ENCODE measurements around the gene TTLL12.
"Not testable (repeated sequence)": the region's sequence is repeated elsewhere in the genome, so short reads cannot be mapped to it uniquely, and the experiment has no call there.

The TTLL12 gene

DNA sequence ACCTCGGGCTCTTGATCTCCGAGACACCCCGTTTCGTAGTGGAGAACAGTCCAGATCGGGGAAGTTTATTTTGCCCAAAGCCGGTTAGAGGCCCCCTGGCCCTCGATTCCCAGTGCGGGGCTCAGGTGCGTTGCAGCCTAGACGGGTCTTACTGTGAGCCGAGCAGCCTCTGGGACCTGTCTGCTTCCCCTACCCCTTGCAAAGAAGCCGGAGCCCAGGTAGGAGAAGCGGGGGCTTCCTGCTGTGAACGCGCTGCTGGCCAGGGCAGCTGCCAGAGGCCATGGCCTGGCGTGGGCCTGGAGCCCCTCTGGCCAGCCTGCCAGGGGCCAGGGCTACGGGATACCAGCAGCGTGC is 35.0 kb downstream of the TTLL12 start:
- DNase-seq: no peak

DNA sequence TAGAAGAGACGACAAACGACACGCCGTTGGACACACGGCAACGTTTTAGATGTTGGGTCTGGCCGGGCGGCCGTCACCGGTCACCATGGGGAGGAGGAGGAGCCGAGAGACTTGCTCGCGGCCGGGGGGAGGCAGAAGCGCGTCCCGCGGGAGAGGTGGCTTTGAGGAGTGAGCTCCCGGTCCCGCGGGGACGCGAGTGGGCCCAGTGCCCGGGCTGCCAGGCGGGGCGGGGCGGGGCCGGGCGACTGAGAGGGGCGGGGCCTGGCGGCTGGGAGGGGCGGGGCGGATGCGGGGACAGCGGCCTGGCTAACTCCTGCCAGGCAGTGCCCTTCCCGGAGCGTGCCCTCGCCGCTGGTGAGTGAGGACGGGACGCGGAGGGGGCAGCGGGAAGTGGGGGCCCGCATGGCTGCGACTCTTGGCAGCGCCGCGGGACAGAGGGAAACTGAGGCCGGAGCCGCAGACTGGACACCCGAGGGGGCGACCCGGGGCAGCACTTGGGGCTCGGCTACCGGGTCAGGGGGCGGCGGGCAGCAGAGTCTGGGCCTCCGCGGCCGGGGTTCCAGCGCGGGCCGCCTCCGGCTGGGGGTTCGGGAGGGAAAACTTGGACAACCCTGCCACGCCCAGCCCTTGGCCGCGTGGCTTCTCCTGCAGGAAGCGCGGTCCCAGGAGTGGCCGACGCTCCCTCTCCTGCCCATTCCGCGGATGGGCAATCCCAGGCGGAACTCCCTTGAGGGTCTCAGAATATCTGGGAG is 35.5 kb downstream of the TTLL12 start, which contains the start of gene TSPO:
Gene TSPO, plus strand, starts transcription at position 309 of the 752 bp plus-strand sequence. CDS start 7,680 bp downstream, outside the sequence.
- peak; percentile 51 for DNase-seq

DNA sequence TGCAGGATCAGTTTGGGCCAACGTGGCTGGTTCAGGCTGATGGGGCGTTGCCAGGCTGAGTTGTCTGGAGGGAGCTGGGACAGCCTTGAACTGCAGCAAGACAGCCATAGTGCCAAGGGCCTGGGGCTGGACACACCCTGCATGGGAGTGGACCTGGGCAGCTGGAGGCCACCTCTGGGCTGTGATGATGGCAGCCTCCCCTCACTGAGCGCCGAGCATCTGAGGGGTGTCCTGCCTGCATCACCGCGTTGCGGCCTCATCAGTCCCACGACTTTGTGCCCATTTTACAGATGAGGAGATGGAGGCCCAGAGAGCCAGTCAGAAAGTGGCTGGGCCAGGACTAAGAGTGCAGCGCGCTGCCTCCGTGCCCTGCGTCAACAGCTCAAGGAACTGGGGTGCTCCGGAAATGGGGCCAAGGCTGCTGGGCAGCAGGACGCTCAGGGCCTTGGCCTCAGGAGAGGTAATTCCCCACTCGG is 36.2 kb downstream of the TTLL12 start:
- no peak for DNase-seq

DNA sequence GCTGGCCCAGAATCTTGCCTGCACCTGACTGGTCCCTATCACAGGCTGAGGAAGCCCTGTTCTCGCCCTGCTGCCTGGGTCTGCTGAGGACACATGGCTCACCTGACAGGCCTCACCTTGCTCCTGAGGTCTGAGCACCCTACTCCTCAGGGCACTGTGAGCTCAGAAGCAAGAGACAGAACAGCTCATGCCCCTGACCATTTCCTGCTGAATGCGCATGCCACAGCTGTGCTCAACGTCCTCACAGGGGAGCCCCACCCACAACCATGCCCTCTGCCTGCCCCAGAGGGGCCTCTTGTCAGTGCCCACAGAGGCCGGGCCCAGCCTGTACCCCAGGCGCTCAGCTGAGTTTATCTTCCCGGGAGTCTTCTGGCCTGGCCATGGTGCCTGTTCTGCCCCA is 38.4 kb downstream of the TTLL12 start:
- no peak for DNase-seq

DNA sequence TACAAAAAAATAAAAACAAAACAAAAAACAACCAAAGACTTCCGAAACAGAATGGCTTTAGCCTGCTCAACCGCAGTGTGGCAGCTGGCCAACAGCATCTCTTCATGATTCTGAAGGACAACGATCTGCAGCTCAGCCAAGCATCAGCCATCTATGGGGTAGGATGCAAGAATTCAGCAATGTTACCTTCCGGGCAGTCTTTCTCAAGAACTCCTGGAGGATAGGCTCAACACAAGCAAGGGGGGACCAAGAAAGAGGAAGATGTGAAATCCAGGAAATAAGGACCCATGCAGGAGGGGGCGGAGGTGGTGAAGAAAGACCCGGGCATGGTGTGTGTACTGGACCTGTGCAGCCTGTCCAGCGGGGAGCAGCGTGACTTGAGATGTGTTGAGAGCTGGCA is 39.1 kb downstream of the TTLL12 start:
- no peak for DNase-seq

DNA sequence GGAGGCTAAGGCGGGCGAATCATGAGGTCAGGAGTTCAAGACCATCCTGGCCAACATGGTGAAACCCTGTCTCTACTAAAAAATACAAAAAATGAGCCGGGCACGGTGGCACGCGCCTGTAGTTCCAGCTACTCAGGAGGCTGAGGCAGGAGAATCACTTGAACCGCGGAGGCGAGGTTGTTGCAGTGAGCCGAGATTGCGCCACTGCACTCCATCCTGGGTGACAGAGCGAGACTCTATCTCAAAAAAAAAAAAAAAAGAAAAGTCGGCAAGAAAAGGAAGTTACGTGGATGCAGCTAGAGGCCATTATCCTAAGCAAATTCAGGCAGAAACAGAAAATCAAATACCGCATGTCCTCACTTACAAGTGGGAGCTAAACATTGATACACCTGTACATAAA is 40.6 kb downstream of the TTLL12 start:
- not testable (repeated sequence) for DNase-seq

DNA sequence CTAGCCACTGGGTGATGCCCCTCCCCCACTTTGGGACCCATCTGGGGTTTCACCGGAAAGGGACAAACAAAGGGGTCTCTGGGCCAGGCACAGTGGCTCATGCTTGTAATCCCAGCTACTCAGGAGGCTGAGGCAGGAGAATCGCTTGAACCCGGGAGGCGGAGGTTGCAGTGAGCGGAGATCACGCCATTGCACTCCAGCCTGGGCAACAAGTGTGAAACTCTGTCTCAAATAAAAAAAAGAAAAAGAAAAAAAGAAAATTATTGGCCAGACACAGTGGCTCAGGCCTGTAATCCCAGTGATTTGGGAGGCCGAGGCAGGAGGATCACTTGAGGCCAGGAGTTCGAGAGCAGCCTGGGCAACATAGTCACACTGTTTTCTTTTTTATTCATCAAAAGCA is 41.6 kb downstream of the TTLL12 start:
- DNase-seq: not testable (repeated sequence)

DNA sequence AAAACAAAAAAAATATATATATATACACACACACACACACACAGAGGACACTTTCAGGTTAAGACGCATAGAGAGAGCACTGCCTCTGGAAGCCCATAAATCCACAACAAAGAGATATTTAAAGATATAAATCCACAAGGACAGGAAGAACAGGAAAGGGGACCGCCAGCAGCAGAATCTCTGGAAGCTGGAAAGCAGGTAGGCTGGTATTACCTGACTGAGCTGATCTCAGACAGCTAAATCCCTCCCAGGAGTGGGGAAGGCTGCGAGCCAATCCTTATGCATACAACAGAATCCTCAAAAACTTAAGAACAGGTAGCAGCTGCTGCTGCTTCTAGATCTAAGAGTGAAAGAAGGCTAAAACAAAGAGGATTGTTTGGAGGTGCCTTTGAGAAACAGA is 42.0 kb downstream of the TTLL12 start:
- no peak for DNase-seq

DNA sequence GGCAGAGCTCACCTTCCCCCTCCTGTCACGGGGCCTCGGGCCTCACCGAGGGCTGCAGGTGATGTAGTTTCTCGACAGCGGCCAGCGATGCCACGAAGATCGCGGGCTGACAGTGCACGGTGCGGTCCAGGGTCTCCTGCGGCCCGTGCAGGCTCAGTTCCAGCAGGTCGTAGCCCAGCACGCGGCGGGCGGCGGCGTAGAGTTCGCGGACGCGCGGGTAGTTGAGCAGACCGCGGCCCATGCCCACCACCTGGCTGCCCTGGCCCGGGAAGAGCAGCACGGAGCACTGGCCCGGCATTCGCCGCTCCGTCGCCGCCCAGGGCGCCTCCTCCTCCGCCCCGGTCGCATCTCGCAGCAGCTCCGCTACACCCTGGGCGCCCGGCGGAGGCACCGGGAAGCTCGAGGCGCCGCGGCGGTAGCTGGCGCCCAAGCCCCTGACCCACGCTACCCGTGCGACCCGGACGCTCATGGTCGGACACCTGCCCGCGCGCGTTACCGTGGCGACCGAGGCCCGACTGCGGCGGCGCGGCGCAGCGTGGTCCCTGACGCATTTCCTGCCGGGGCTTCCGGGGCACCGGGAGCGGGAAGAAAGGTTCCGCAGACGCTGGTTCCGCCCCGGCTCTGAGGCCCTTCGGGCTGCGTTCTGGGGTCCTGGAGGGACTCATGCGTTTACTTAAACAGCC is 43.9 kb downstream of the TTLL12 start, which contains the start of gene MCAT:
Gene MCAT, minus strand, starts transcription at position 519 of the 683 bp plus-strand sequence. Its CDS starts 50 bp downstream, at position 469.
- DNase-seq: peak; percentile 75

DNA sequence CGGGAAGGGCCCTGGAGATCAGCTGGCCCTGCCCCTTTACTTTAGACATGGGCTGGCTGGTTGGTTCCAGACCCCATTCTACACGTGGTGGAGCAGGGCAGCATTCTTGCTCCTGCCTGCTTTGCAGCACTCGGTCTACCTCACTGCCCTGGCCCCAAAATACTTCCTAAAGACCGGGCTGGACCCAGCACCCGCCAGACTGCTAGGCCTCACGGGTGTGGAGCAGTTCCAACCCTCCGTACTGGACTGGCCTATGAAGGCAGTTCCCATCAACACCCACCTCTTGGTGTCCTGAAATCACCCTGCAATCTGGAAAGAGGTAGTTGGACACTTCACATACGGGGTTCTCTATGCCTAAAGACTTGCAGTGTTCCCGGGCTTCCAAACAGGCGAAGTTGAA is 50.1 kb downstream of the TTLL12 start:
- no peak for DNase-seq

DNA sequence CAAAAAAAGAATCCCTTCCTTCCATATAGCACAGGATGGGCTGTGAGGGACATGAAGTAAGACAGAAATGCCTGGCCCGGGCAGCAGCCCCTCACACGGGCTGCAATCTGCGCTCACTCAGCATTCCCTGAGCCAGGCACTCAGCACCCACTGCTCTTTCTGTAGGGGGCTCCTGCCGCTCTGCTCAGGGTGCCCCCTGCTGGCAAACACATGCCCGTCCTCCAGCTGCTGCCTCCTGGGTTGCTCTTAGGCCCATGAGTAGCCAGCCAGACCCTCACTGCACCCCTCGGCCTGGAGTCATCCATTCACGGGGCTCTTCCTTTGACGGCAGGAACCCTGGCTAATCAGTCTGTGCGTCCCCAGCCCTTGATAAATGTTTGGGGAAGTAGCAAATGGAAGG is 50.7 kb downstream of the TTLL12 start:
- DNase-seq: no peak

DNA sequence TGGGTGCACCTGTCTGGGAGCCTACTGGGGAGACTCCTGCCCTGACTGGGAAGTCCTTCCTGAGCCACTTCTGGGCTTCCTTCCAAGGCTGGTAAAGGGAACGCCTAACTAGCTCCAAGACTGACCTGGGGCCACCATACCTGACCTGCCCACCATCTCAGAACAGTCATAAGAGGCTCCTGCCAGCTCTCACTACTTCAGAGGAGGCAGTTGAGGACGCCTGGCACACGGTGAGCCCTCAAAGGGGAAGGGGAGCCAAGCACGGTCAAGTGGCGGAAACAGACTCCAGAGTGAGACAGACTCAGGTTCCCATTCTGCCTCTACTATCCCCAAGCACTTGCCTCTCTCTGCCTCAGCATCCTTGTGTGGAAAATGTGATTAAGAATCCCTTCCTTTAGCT is 51.4 kb downstream of the TTLL12 start:
- no peak for DNase-seq

DNA sequence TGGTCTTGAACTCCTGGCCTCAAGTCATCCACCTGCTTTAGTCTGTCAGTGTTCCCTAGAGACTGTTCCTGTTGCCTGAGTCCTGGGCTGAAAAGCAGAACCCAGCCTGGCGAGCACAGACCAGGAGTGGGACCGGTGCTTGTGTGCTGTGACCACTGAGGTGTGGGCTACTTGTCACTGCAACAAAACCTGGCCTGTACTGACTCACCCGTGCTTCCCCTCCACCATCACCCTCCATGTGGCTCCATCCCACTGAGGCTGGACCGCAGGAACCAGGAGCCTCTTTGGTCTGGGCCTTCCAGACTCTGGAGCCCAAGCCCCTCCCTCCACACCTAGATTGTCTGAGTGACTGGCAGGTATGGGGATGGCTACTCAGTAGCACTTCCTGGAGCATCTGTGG is 52.4 kb downstream of the TTLL12 start:
- DNase-seq: no peak

DNA sequence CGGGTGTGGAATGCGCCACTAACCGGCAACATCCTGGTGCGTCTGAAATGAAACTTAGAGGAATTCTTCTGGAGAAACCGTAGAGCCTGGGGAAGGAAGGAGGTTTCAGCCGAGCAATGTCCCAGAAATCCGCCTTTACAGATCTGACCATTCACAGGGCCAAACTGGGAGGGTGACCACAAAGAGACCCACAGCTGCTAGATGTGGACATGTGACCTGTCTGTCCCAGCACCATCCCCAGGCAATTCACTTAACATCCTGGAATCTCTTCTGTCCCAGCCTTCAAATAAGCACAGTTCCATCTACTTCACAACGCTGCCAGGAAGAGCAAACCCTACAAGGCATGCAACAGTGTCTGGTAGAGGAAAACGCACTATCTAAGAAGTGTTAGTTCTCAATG is 53.5 kb downstream of the TTLL12 start:
- DNase-seq: no peak

DNA sequence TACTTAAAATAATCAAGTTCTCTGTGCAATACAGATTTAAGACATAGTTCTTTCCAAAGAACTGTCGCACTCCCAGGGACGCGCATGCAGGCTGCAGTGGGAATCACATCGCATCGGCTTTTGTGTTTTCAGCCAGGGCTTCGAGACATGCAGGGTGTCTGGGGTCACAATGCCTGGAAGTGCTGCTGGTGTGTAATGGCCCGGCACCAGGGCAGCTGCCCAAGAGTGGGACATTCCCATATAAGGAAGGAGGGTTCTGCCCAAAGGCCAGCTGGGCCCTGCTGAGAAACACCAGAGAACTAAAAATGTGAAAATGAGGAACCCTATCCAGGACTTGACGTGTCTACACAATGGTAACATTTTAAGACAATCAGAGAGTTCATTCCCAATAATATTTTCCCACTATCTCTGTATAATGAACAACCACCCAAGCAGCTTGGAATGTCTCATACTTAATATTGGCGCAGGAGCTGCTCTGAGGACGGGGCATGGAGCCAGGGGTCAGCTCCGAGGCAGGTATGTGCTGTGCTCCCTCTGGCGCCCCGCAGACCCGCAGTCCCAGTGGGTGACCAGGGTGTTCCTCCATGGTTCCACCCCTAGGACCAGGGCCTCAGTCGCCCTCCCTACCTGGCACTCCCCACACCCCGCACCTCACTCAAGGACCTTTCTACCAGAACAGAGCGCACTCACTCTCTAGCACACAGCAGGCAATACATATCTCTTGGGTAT is 55.0 kb downstream of the TTLL12 start:
- DNase-seq: no peak

DNA sequence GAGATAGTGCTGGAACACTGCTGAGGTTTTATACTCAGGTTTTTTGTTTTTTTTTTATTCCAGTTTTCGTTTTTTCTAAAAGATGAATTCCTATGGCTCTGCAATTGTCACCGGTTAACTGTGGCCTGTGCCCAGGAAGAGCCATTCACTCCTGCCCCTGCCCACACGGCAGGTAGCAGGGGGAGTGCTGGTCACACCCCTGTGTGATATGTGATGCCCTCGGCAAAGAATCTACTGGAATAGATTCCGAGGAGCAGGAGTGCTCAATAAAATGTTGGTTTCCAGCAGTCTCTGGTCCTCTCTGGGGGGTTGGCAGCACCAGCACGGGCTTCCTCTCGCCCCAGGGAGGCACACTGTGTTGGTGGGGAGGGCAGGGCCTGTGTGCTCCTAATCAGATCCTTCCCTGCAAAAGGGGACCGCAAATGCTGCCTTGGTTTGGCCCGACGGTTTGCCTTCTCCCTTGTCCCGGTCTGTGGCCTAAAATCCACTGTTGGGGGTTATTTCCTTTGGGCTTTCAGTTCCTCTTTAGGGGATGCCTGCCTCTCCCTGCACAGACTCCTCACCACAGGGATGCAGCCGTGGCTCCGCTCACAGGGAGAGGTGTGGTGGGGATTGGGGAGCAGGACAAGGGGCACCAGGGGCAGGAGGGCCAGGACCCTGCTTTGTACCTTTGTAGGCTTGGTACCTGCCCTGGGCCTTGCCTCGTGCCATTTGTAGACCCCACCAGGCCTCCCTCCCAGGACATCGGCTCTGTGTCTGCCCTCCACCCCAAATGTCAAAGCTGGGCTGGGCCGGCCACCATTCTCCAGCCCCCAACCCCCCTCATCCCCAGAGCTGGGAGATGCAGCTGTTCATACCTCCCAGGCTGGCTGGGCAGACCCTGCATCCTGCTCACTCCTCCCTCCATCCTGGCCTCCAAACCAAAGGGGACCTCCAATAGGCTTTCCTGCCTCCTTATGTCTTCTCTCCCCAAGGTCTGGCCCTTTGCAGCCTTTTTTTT is 57.2 kb downstream of the TTLL12 start:
- no peak for DNase-seq

DNA sequence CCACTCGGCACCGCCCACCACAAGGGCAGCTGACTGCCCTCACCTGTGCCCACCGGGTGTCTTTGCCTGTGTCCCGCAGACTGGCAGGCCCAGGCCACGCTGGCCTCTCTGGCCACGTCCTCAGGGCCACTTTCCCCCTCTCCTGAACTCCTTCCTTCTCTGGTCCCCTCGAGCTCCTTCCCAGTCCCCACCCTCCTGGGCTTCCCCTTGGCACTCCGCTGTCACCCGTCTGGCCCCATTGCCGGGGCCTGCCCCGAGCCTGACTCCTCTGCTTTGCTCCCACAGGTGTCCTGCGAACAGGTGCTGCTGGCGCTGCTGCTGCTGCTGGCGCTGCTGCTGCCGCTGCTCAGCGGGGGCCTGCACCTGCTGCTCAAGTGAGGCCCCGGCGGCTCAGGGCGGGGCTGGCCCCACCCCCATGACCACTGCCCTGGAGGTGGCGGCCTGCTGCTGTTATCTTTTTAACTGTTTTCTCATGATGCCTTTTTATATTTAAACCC is 58.0 kb downstream of the TTLL12 start:
- DNase-seq: no peak

DNA sequence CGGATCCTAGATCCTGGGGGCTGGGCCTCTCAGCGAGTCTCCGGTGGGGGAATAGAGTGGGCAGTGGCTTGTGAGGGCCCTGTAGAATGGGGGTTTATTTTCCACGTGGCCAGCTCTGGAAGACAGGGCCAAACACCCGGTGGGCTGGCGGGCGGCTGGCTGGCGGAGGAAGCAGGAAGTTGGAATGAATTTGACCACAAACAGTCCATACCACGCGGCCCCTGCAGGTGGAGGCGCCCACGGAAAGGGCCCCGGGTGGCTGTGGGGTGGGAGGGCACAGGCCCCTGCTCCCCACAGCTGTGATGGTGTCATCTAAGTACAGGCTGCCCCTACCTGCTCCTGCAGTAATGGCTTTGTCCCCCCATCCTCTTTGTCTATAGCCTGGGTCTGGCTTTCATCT is 58.8 kb downstream of the TTLL12 start:
- DNase-seq: no peak

DNA sequence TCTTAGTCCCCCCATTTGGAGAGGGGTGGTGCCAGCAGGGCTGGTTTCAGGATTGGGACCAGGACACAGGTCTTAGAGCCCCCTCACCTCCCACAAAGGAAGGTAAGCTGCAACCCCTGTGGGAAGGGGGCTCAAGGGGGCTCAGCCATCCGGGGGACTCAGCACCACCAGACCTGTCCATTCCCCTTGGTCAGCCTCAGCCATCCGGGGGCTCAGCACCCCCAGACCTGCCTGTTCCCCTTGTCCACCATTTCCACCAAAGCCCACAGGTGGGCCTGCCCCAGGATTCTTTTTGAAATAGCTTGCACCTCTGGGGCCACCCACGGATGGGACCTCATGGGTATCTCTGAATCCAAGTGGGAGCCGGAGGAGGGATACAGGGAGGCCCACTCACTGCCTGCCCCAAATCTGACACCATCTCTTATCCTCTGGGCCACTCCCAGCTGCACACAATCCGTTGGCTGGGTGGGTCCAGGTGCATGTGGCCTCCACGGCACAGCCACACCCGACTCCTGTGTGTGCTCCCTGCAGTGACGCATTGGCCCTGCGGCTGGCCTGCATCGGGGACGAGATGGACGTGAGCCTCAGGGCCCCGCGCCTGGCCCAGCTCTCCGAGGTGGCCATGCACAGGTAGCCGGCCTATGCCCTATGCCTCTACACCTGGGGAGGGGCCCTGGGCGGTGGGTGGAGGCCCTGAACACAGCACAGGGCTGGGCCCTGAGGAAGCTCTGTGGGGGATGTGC is 59.6 kb downstream of the TTLL12 start:
- DNase-seq: no peak

DNA sequence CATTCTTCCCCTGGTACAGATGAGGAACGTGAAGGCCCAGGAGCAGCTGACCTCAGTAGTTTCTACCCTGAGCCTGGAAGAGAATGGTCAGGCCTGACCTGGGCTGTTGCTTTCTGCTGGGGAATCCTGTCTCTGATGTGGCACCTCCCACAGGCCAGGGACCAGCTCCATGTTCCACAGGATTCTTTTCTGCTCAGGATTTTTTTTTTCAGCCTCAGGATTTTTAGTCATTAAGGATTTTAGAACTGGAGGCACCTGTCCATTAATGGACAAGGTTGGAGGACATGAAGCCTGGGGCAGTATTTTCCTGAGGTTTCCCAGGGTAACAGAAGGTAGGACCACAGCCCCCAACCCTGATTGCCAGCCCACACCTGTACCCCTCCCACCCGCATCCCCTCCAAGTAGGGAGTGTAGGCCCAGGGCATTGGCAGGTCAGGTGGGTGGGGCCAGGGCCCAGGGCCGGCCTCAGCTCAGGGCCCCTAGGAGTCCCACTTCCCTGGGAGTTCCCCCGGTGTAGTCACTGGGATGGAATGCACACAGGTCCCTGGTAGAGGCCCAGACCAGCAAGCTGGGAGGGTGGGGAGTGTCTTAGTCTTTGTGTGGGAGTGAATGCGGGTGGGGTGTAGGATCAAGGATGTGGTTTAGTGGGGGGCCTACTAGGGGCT is 60.3 kb downstream of the TTLL12 start:
- no peak for DNase-seq

DNA sequence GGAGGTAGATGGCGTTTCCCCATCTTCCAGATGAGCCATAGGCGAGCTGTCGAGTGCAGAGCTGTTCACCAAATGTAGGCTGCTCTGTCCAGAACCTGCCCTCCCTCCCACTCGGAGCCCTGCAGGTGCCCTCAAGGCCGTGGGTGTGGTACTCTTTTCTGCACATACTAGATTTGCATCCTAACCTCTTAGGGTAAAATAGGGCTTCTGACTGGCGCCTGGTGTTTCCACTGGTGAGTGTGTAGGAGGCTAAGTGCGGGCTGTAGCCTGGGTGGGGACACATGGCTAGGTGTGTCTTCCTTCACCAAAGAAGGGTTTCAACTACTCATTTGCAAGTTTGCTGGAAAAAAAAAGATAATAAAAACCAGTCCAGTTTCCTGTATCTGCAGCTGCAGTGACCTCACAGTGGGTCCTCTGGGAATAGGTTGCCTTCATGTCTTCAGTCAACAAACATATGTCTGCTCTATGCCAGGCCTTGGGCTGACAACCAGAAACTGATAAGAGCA is 67.9 kb downstream of the TTLL12 start:
- no peak for DNase-seq

All from CD4-positive, alpha-beta T cell treated with Interleukin-4 for 4 hours (primary cell).